ENCODE measurements around the gene CDPF1. TPM values are rescaled to one million over a fixed set of nuclear protein-coding genes. Genes with fewer than 3 reads are reported as not detected.

The CDPF1 gene
- total RNA-seq, 2 donors from 2014 or later = 5.9 to 12.5 TPM

GRCh38 chr22:46213052-46213451 lies 37.0 kb downstream of the CDPF1 start:
- H3K36me3 ChIP-seq (replicated peaks in 1 of 2; ENCODE audit: insufficient read depth in 1 of 2, low read depth in 2 of 2) = peaks cover 0 to 10% of the 10 kb centered on the region in 2 donors
- no peak for DNase-seq
- no peak for TF ChIP-seq POLR2A (IDR thresholded peaks at IDR 0.05)
- no peak for TF ChIP-seq CTCF (IDR thresholded peaks at IDR 0.05)
- peaks cover 0 to 7% (median 0%) of the 10 kb centered on the region in 3 donors for H3K9me3 ChIP-seq
- intact Hi-C loops (cut with DNase I) = no loop called here
- H3K27me3 ChIP-seq = no peaks in the 10 kb centered on the region
- 95 to 100% methylated on average over 4 of the region's 4 CpGs for WGBS, 2 donors
- no peak overlapping the region for H3K4me3 ChIP-seq
- H3K27ac ChIP-seq = no peak overlapping the region
- ATAC-seq = no peak
- no peaks in the 10 kb centered on the region for H3K4me1 ChIP-seq

GRCh38 chr22:46212195-46212594 lies 37.9 kb downstream of the CDPF1 start:
- Histone ChIP-seq H3K27ac (no peak overlapping the region), H3K4me1 (no peaks in the 10 kb centered on the region), H3K27me3 (no peaks in the 10 kb centered on the region), H3K36me3 (replicated peaks in 1 of 2; ENCODE audit: insufficient read depth in 1 of 2, low read depth in 2 of 2) (peaks cover 0 to 10% of the 10 kb centered on the region in 2 donors), H3K9me3 (peaks cover 0 to 7% (median 0%) of the 10 kb centered on the region in 3 donors), H3K4me3 (no peak overlapping the region)
- TF ChIP-seq CTCF (IDR thresholded peaks at IDR 0.05) (no peak), POLR2A (IDR thresholded peaks at IDR 0.05) (no peak)
- ATAC-seq (no peak), DNase-seq (no peak)
- WGBS, 2 donors = 96 to 97% methylated on average over 4 of the region's 4 CpGs
- intact Hi-C loops (cut with DNase I) = no loop called here

GRCh38 chr22:46209262-46209661 lies 40.8 kb downstream of the CDPF1 start:
- Histone ChIP-seq H3K9me3 (peaks cover 0 to 7% (median 0%) of the 10 kb centered on the region in 3 donors), H3K4me1 (no peaks in the 10 kb centered on the region), H3K27ac (no peak overlapping the region), H3K27me3 (no peaks in the 10 kb centered on the region), H3K36me3 (replicated peaks in 1 of 2; ENCODE audit: insufficient read depth in 1 of 2, low read depth in 2 of 2) (peaks cover 0 to 4% of the 10 kb centered on the region in 2 donors), H3K4me3 (no peak overlapping the region)
- intact Hi-C loops (cut with DNase I) = no loop called here
- TF ChIP-seq CTCF (IDR thresholded peaks at IDR 0.05) (no peak), POLR2A (IDR thresholded peaks at IDR 0.05) (no peak)
- DNase-seq (no peak), ATAC-seq (no peak)
- 97 to 100% methylated on average over 1 of the region's 1 CpG for WGBS, 2 donors

- Histone ChIP-seq H3K36me3 (replicated peaks in 1 of 2; ENCODE audit: insufficient read depth in 1 of 2, low read depth in 2 of 2) (peaks cover 0 to 5% of the 10 kb centered on the region in 2 donors), H3K9me3 (no peaks in the 10 kb centered on the region), H3K4me3 (no peak overlapping the region), H3K27ac (no peak overlapping the region), H3K27me3 (no peaks in the 10 kb centered on the region), H3K4me1 (no peaks in the 10 kb centered on the region)
- WGBS, 2 donors = 95 to 96% methylated on average over 7 of the region's 7 CpGs
- TF ChIP-seq CTCF (IDR thresholded peaks at IDR 0.05) = no peak
- TF ChIP-seq POLR2A (IDR thresholded peaks at IDR 0.05) = no peak
- no peak for ATAC-seq
- no peak for DNase-seq
- intact Hi-C loops (cut with DNase I) = no loop called here
These were observed 46.5 kb downstream of the CDPF1 start for GRCh38 chr22:46203601-46203980.

- no peak for TF ChIP-seq CTCF (IDR thresholded peaks at IDR 0.05)
- TF ChIP-seq POLR2A (IDR thresholded peaks at IDR 0.05) = no peak
- DNase-seq = no peak
- Histone ChIP-seq H3K4me3 (no peak overlapping the region), H3K4me1 (no peaks in the 10 kb centered on the region), H3K9me3 (no peaks in the 10 kb centered on the region), H3K27me3 (no peaks in the 10 kb centered on the region), H3K36me3 (replicated peaks in 1 of 2; ENCODE audit: insufficient read depth in 1 of 2, low read depth in 2 of 2) (peaks cover 0 to 5% of the 10 kb centered on the region in 2 donors), H3K27ac (no peak overlapping the region)
- 89 to 93% methylated on average over 12 of the region's 12 CpGs for WGBS, 2 donors
- no peak for ATAC-seq
- intact Hi-C loops (cut with DNase I) = no loop called here
These were observed 47.0 kb downstream of the CDPF1 start for GRCh38 chr22:46202897-46203600.
